NOMO-1 treated with dmso at 0.1 percent for 144 hours (cell line): ENCODE results near the gene MEP1A.
A peak's percentile ranks its signal among the peaks of the same experiment; 100 is the strongest.
"Not testable (repeated sequence)": the region's sequence is repeated elsewhere in the genome, so short reads cannot be mapped to it uniquely, and the experiment has no call there.

ENCODE experiments used
- DNase-seq: peaks from one replicate; lab custom pipeline; 2025; ENCODE audit not compliant: unreplicated experiment; lab: John Stamatoyannopoulos, UW

MEP1A gene, protein sequence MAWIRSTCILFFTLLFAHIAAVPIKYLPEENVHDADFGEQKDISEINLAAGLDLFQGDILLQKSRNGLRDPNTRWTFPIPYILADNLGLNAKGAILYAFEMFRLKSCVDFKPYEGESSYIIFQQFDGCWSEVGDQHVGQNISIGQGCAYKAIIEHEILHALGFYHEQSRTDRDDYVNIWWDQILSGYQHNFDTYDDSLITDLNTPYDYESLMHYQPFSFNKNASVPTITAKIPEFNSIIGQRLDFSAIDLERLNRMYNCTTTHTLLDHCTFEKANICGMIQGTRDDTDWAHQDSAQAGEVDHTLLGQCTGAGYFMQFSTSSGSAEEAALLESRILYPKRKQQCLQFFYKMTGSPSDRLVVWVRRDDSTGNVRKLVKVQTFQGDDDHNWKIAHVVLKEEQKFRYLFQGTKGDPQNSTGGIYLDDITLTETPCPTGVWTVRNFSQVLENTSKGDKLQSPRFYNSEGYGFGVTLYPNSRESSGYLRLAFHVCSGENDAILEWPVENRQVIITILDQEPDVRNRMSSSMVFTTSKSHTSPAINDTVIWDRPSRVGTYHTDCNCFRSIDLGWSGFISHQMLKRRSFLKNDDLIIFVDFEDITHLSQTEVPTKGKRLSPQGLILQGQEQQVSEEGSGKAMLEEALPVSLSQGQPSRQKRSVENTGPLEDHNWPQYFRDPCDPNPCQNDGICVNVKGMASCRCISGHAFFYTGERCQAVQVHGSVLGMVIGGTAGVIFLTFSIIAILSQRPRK

DNA sequence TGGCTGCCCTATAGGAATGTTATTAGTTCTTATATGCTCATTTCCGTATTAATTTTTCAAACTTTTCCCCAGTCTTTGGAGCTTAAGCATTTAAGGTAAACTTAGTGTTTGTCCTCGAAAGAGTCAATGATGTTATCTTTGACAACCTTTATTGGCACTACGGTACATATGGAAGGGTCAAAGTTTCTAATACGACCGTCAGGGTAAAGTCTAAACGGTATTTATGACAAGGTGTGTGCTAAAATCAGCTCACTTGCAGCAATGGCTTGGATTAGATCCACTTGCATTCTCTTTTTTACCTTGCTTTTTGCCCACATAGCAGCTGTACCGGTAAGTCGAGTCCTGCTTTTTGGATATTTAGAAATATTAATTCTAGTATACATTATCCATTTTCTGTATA, at the start of gene MEP1A:
Gene MEP1A, plus strand, starts transcription at position 252 of the 400 bp plus-strand sequence. Its CDS starts 10 bp downstream, at position 262.
- DNase-seq = no peak

DNA sequence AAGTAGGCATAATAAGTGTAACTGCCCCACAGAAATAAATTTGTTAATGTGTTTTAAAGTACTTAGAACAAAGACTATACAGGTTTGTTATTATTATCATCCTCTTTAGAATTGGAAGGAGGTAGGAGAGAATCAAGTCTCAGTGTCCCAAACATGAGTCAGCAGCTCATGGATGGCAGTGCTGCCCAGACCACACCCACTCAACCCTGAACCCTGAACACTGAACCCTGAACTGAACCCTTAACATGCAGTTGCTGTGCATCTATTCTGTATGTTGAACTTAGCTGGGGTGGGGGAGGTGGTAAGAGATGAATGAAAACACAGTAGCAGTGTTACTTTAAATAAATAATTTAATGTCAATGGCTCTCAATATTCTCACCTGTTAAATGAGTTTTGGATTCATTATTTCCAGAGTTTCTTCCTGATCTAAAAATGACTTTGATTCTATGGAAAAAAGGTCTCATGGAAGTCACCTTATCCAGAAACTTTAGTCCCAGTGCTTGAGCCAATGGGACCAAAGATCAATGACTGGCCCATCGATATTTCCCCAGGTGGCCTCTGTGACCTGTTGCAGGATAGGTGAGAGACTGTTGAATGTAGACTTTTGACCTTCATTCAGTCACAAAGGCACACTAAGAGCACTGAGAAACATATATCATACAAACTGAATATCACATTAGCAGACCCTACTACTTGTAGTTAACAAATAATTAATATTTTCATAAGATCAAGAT, 49.6 kb upstream of the MEP1A start:
- DNase-seq = no peak

DNA sequence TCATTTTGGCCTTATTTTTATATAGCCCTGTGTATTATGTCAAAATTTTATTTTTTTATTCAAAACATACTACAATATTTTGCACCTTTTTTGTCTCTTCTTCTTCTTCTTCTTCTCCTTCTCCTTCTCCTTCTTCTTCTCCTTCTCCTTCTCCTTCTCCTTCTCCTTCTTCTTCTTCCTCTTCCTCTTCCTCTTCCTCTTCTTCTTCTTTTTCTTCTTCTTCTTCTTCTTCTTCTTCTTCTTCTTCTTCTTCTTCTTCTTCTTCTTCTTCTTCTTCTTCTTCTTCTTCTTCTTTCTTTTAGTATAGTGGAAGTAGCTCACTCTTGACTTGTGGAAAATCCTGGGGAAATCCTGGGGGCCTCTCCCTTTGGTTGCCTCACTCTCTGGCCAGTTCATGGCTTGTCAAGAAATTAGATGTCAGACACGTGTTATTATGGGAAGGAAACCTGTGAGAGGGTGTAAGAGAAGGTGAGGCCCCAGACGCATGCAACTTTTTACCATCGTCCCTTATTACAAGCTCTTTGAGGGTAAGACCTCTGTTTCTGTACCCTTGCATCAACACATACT, 48.9 kb upstream of the MEP1A start:
- not testable (repeated sequence) for DNase-seq

DNA sequence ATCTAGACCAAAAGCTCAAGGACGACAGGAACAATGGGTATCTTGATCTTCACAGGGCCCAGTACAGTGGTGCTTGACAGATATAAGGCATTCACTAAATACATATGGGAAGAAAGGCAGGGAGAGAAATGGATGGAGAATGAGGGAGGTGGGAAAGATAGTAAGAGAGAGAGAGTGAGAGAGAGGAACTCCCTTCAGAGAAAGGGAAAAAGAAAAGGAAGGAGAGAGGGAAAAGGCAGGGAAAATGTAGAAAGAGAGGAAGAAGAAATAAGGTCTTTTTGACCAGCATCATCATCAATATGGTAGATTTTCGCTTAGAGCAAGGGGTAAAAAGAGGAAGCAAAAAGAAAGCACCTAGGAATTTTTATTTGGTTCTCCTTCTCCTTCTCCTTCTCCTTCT, 47.2 kb upstream of the MEP1A start:
- DNase-seq = no peak

DNA sequence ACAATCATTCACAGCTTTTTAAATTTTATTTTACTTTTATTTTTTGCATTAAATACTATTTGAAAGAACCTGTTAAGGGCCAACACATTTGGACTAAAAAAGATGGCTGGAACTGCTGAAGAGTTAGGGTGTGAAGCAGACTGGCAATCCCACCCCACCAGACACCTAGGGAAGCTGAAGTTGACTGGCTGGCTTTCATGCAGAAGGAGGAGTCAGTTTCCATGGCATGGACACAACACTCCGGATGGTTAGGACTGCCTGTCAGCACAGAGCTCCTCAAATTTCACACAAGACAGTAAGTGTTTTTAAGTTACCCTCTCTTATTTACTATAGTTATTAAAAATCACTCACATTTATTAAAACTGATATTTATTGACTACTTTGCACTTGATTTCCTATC, 46.5 kb upstream of the MEP1A start, which contains the start of gene ANKRD66:
Gene ANKRD66, plus strand, starts transcription at position 238 of the 400 bp plus-strand sequence. CDS start 5,016 bp downstream, outside the sequence.
- DNase-seq = no peak

DNA sequence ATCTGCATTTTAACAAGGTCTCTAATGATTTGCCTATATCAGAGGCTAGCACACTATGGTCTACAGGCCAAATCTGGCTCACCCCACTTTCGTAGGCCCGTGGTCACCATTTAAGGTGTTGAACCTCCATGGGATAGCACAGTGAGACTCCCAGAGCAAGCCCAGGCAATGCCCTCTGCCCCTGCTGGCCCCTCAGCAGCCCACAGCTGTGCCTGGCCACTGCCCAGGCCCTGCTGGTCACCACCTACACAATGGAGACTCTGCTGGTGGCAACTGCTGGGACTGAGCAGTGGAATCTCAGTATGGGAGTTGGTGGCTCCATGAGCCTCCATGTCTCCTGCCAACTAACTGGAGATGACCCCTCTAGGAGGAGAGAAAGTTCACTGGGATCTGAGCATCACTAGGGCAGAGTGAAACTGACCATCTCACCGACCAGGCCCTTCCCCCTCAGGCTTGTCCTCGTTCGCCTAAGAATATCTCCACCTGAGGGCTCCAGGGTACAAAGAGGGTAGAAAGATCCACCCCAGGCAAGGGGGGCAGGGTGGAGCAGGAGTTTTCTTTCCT, 44.2 kb upstream of the MEP1A start:
- DNase-seq = no peak

DNA sequence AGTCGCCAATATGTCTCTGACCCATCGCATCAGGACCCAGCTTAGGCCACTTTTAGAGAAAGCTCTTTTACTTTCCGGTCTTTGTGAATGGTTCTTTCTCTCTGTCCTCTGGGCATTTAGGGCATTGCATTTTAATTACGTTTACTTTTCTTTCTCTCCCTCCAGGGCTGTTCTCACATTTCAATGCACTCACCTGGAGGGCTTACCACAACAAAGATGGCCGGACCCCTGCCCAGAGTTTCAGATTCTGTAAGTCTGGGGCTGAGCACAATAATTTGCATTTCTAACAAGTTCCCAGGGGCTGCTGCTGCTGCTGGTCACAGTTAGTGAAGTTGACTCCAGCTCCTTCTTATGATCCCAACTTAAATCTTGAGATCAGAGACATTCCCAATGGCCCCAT, 43.5 kb upstream of the MEP1A start:
- no peak for DNase-seq

DNA sequence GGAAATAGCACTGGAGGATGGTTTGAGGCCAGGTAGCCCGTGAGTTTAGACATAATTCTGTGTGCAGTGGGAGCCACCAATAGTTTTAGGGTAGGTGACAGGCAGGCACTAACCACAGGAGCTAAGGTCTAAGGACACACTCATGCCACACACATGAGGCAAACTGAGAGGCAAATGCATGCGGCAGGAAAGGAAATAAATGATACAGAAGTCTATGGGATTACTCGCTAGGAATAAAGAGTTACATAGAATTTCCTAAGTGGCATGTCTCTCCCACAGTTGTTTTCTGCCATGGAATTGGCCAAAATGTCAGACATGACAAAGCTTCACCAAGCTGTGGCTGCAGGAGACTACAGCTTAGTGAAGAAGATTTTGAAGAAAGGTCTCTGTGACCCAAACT, 41.5 kb upstream of the MEP1A start:
- DNase-seq = no peak

DNA sequence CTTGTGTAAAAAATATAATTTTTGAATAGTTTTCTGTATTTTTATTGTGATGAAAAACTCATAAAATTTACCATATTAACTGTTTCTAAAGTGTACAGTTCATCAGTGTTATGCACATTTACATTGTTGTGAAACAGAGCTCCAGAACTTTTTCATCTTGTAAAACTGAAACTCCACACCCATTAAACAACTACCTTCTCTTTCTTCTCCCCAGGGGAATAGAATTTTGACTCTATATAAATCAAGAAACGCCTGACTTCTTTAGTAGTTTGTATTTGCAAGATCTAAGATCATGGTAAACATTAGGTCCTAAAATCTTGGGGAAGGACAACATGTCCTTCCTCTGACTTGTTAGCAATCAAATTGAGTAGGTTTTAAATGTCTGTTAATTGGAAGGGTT, 37.3 kb upstream of the MEP1A start:
- DNase-seq = no peak

DNA sequence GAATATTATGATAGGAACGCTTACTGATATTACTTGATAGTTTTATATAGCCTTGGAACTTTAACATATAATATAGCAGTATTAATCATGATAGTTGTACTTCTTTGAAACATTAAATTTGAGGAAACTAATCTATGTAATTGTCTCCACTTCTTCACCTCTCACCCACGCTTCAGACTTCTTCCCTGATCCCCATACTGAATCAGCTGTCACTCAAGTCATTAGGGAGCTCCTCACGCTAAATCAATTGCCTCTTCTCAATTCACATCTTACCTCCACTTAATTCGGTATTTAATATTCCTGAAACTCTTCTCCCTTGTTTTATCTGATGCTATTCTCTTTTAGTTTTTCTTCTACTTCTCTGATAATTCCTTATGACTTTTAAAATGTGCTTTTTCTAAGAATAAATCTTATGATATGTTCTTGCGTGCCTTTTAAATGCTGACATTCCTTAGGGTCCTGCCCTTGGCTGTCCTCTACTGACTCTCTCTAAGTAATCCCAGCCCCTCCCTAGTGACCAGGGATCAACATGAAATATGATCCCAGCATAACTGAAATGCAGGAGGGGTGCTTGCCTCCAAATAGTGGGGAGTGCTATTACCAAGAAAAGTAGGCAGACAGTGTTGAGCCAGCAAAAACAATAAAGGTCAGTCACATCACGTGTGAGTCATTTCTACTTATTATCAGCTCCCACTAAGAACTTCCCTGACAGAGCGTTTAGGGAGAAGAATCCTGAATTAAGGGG, 36.5 kb upstream of the MEP1A start:
- DNase-seq = no peak

DNA sequence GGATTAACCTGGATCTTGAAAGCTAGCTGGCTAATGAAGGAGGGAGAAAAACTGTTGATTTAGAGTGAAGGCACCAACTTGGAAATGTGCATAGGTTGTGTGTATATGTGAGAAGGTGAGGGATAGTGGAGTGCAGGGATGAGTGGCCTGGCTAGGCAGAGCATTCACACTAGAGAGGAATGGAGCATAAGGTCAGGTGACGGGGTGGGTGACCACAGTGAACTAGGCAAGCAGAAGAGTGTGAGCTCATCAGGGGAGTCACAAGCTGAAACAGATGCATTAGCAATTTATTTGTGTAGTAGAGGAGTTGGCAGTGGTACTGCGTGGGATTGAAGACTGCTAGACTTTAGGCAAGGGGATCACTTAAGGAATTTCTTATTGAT, 36.0 kb upstream of the MEP1A start:
- DNase-seq = no peak

DNA sequence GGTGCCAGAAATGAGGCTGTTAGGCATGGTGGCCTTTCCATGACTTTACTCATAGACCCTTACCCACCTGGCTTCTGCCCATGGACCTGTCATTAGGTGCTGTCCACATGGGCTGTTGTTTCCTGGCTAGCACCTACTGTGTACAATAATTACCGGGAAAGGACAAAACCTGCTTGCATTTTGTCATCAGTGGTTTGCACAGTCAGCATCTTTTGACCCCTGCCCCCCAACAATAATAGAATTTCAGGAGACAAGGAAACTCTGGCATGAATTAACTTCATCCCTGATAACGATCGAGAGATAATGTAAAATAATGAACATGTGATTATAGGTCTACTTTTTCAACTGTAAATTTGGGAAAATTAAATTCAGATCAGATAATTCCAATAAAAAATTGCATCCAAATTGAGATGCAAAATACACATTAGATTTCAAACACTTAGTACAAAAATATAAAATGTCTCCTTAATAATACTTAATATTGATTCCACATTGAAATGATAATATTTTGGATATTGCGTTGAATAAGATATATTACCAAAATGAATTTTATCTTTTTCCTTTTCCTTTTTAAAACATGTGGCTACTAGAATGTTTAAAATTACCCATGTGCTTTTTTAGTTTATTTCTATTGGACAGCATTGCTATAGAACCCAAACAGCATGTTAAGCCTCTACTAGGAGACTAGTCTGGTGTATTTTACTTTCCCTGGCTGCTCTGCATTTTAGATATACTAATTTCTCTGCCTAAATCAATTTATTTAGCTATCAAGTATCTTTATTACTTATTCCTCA, 34.0 kb upstream of the MEP1A start:
- DNase-seq = no peak

DNA sequence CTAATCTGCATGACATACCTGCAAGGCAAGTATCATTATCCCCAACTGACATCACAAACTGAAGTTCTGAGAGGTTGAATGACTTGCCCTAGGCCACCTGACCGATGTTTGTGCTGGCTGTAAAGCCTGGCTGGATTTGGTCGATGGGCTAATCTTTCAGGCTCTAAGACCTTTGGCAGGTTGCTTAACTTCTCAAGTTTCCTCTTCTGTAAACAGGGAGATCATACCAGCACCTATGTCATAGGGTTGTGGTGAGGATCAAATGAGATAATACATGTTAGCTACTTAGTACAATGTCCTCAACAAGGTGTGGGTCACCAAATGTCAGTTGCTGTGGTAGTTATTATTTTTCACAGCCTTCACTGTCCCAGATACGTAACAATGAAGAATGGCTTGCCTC, 32.3 kb upstream of the MEP1A start:
- no peak for DNase-seq

DNA sequence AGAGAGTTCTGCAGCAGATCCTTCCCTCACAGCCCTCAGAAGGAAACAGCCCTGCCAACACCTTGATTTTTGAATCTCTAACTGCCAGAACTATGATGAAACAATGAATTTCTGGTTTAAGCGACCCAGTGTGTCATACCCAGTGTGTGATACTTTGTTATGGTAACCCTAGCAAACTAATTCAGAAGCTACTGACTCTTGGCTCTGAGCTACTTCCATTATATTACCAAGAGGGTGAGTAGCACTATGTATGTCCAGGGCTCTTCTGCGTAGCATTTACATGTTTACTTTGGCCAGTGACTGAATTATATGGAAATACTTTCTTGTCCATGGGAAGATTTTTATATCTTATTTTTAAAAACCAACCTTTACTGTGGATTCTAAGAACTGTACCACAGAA, 29.7 kb upstream of the MEP1A start:
- no peak for DNase-seq

DNA sequence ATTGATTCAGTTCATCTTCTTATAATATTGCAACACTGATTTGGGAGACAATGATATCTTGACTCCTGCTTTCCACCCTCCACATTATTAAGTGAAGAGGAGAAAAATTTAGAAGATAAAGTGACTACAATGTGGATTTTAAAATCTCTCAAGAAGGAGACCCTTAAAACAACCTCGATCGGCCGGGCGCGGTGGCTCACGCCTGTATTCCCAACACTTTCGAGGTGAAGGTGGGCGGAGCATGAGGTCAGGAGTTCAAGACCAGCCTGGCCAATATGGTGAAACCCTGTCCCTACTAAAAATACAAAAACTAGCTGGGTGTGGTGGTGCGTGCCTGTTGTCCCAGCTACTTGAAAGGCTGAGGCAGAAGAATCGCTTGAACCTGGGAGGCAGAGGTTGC, 28.9 kb upstream of the MEP1A start:
- DNase-seq = not testable (repeated sequence)

DNA sequence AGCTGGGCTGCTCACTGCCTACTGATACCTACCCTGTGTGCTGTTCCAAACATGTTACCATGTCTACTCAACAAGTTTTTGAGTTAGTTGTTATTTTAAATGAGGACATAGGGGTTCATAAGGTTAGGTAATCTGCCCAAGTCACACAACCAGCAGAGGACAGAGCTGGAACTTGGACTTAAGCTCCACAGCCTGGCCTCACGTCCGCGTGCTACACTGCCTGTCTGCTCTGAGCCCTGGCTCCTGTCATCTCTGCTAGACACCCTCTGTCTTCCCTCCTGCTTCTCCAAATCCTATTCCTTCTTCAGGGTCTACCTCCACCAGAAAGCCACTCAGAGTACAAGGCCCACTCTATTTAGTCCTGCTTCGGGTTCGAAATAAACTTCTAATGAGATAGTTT, 28.2 kb upstream of the MEP1A start:
- no peak for DNase-seq

DNA sequence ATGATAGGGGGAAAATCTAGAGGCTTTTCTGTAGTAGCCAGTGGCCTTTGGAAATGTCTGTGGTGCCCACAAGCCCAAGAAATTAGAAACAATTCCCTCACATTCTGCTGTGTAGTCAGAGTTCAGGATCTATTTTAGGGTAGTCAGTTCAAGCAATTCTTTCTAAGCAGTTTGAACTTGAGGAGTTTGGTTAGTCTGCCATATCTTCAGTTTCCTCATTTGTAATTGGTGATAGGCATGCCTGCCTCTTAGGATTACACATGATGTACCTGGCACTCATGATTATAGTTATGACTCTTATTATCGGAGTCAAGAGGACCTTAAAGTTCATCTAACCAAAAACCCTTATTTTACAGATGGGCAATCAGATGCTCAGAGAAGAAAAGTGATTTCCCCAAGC, 21.2 kb upstream of the MEP1A start:
- DNase-seq = no peak

DNA sequence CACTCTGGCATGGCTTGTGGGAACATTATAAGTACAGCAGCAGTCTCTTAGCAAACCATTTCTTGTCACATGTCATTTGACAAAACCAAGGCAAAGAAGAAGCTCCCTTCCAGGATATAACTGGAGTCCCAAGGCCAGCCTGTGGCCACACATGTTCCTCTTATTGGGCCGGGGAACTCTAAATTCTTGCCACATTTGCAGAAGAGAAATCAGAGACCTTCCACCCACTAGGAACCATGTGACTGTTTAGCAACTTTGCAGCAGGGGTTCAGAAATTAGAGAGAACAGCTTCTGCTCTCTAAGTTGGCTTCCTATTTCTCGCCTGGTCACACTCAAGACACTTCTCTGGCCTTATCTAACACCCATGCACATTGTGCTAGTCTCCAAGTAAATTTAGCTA, 20.4 kb upstream of the MEP1A start:
- DNase-seq = peak; percentile 93

DNA sequence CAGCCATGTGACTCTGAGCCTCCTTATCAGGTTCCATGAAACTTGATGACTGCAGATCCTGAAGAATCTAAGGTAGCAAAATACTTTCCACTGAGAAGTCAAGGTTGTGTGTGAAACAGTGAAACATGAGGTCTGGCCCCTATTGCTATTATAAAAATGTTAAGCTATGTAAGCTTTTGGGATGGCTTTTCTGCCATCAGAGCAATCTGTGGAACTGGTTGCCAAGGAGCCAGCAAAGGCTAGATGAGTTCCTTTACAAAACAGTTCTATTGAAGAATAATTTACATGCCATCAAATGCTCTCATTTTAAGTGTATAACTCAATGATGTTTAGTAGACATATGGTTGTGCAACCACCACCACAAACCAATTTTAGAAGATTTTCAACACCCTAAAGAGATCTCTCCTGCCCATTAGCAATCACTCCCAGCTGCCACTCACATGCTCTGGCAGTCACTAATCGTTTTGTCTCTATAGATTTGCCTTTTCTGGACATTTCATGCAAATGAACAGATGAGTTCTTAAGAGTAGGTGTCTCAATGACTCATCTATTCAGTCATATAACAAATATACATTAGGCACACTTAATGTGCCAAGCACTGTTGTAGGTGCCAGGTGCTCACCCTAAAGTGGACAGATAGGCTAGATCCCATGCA, 19.9 kb upstream of the MEP1A start:
- DNase-seq = peak; percentile 74
